Neural cell (in vitro differentiated cells): ENCODE data around the gene CRNKL1. TPM values are rescaled to one million over a fixed set of nuclear protein-coding genes. Genes with fewer than 3 reads are reported as not detected.

Source experiments
- H2AFZ ChIP-seq: fragments of 200-600, 300-800 bp; sonication (generic), shearing (Covaris generic); 2 replicates; pipeline ENCODE4 v1.6.0; 2014; ENCODE audit warnings: low read depth, mild to moderate bottlenecking, antibody characterized with exemption, low read length, moderate library complexity
- H3F3A ChIP-seq: fragments of 200-600 bp; shearing (Covaris generic); 2 replicates; pipeline ENCODE4 v1.6.1; 2016; ENCODE audit warnings: mild to moderate bottlenecking, moderate library complexity, mixed read lengths, antibody characterized with exemption, low read length; ENCODE audit not compliant: insufficient read depth, poor library complexity, severe bottlenecking
- H3K27ac ChIP-seq: fragments of 200-600, 300-800 bp; sonication (generic), shearing (Covaris generic); 2 replicates; pipeline ENCODE4 v1.5.1; 2014; ENCODE audit warnings: mild to moderate bottlenecking, low read length, moderate library complexity
- H3K27me3 ChIP-seq: fragments of 300-800, 200-600 bp; sonication (generic), shearing (Covaris generic); 2 replicates; pipeline ENCODE4 v1.6.0; 2014; ENCODE audit warnings: mild to moderate bottlenecking, low read depth, low read length, moderate library complexity; ENCODE audit not compliant: insufficient read depth
- H3K36me3 ChIP-seq: fragments of 300-800, 200-600 bp; sonication (generic), shearing (Covaris generic); 2 replicates; pipeline ENCODE4 v1.5.1; 2014; ENCODE audit warnings: mild to moderate bottlenecking, antibody characterized with exemption, low read length, moderate library complexity; ENCODE audit not compliant: insufficient read depth
- H3K4me2 ChIP-seq: fragments of 300-800, 200-600 bp; sonication (generic), shearing (Covaris generic); 2 replicates; pipeline ENCODE4 v1.6.0; 2014; ENCODE audit warnings: mild to moderate bottlenecking, low read length
- H3K4me3 ChIP-seq: fragments of 300-800, 200-600 bp; sonication (generic), shearing (Covaris generic); 2 replicates; pipeline ENCODE4 v1.5.1; 2014; ENCODE audit warnings: mild to moderate bottlenecking, low read length, moderate library complexity
- H3K79me2 ChIP-seq: fragments of 200-600 bp; shearing (Covaris generic); replicated peaks from 2 replicates; pipeline ENCODE4 v1.6.0; 2014; ENCODE audit warnings: mild to moderate bottlenecking, low read length, moderate library complexity; ENCODE audit not compliant: insufficient read depth
- H3K9ac ChIP-seq: fragments of 300-800, 200-600 bp; sonication (generic), shearing (Covaris generic); 2 replicates; pipeline ENCODE4 v1.6.1; 2016; ENCODE audit warnings: mild to moderate bottlenecking, low read length, mixed read lengths
- H3K9me2 ChIP-seq: fragments of 200-600 bp; shearing (Covaris generic); 2 replicates; pipeline ENCODE4 v1.6.1; 2016; ENCODE audit warnings: mild to moderate bottlenecking, low read length, mixed read lengths; ENCODE audit not compliant: insufficient read depth
- H3K9me3 ChIP-seq: fragments of 200-600, 300-800 bp; sonication (generic), shearing (Covaris generic); 2 replicates; pipeline ENCODE4 v1.6.1; 2016; ENCODE audit warnings: mild to moderate bottlenecking, mixed run types, low read length, moderate library complexity, mixed read lengths
- H4K20me1 ChIP-seq: fragments of 200-600 bp; shearing (Covaris generic); 2 replicates; pipeline ENCODE4 v1.6.1; 2016; ENCODE audit warnings: mild to moderate bottlenecking, mixed run types; ENCODE audit not compliant: insufficient read depth
- EP300 ChIP-seq: fragments of 450-650 bp; conservative IDR thresholded peaks from 2 replicates; pipeline ENCODE4 v1.6.1; 2014; ENCODE audit warnings: antibody characterized with exemption, mild to moderate bottlenecking, moderate library complexity; ENCODE audit not compliant: poor library complexity, severe bottlenecking
- EZH2 ChIP-seq: fragments of 200-600, 300-800 bp; shearing (Covaris generic), sonication (generic); IDR thresholded peaks from 2 replicates; pipeline ENCODE4 v1.6.1; 2014; ENCODE audit warnings: antibody characterized with exemption, low read length, borderline replicate concordance, mild to moderate bottlenecking; ENCODE audit not compliant: insufficient read depth, poor library complexity, severe bottlenecking
- MXI1 ChIP-seq: fragments of 450-650 bp; conservative IDR thresholded peaks from 2 replicates; pipeline ENCODE4 v1.6.1; 2014; ENCODE audit warnings: antibody characterized with exemption, mild to moderate bottlenecking; ENCODE audit not compliant: poor library complexity, severe bottlenecking
- POLR2AphosphoS5 ChIP-seq: IDR thresholded peaks from 2 replicates; pipeline ENCODE4 v1.6.1; 2012
- RAD21 ChIP-seq: fragments of 450-650 bp; conservative IDR thresholded peaks from 2 replicates; pipeline ENCODE4 v1.6.1; 2014; ENCODE audit warnings: antibody characterized with exemption, mild to moderate bottlenecking, moderate library complexity
- SMC3 ChIP-seq: fragments of 450-650 bp; conservative IDR thresholded peaks from 2 replicates; pipeline ENCODE4 v1.6.1; 2014; ENCODE audit warnings: antibody characterized with exemption, mild to moderate bottlenecking, moderate library complexity; ENCODE audit not compliant: poor library complexity
- TAF1 ChIP-seq: IDR thresholded peaks from 2 replicates; pipeline ENCODE4 v1.6.1; 2012; ENCODE audit warnings: low read depth
- polyA plus RNA-seq: library from polyadenylated mRNA; depleted of rRNA; stranded (reverse); fragments of >200 nt; gene quantifications from 2 replicates; pipeline ENCODE4 v1.2.3, GENCODE V29; 2014
- TF ChIP-seq, protein P1 (sequence below): fragments of 450-650 bp; IDR thresholded peaks from 2 replicates; pipeline ENCODE4 v1.5.1; 2014; ENCODE audit warnings: antibody characterized with exemption, mild to moderate bottlenecking, moderate library complexity; ENCODE audit not compliant: poor library complexity, severe bottlenecking
- TF ChIP-seq, protein P2 (sequence below): IDR thresholded peaks from 2 replicates; pipeline ENCODE4 v1.6.1; 2012; ENCODE audit warnings: borderline replicate concordance

The CRNKL1 gene
- polyA plus RNA-seq, 1 donor from 2014 or later, result 27.0 TPM

DNA sequence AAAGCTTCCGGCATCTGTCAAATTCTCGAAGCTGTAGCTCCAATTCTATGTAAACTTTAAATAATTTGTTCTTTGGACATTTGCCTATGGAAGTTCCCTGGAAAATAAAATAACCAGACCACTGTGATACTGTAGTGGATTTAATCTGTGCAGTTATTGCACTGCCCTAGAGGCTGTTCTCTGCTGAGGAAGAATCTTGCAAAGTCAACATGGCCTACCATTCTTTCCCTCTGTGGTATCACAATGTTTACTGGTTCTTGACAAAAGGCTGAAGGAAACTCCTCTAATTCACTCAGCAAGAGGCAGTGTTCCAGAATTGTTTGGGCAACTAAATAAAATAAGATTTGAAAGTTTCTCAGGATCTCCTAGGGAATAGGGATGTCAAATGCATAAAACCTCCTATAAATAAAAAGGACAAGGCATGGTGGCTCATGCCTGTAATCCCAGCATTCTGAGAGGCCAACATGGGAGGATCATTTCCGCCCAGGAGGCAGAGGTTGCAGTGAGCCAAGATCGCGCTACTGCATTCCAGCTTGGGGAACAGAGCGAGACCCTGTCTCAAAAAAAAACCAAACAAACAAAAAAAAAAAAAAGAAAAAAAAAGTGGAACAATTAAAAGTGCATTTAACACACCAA, 12.4 kb downstream of the CRNKL1 start:
- Histone ChIP-seq H3F3A (no peaks in the 10 kb centered on the region), H3K9me2 (no peaks in the 10 kb centered on the region), H3K4me2 (no peak overlapping the region), H3K4me3 (no peak overlapping the region), H4K20me1 (no peaks in the 10 kb centered on the region), H3K27ac (no peak overlapping the region), H2AFZ (no peak overlapping the region), H3K79me2 (no peaks in the 10 kb centered on the region), H3K9me3 (no peaks in the 10 kb centered on the region), H3K27me3 (no peaks in the 10 kb centered on the region), H3K9ac (no peak overlapping the region), H3K36me3 (peaks cover 28% of the 10 kb centered on the region)
- TF ChIP-seq SMC3 (no peak), POLR2AphosphoS5 (no peak), RAD21 (no peak), EP300 (no peak), TAF1 (no peak), EZH2 (no peak), MXI1 (no peak)
- TF ChIP-seq, protein P1, sequence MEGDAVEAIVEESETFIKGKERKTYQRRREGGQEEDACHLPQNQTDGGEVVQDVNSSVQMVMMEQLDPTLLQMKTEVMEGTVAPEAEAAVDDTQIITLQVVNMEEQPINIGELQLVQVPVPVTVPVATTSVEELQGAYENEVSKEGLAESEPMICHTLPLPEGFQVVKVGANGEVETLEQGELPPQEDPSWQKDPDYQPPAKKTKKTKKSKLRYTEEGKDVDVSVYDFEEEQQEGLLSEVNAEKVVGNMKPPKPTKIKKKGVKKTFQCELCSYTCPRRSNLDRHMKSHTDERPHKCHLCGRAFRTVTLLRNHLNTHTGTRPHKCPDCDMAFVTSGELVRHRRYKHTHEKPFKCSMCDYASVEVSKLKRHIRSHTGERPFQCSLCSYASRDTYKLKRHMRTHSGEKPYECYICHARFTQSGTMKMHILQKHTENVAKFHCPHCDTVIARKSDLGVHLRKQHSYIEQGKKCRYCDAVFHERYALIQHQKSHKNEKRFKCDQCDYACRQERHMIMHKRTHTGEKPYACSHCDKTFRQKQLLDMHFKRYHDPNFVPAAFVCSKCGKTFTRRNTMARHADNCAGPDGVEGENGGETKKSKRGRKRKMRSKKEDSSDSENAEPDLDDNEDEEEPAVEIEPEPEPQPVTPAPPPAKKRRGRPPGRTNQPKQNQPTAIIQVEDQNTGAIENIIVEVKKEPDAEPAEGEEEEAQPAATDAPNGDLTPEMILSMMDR, result no peak
- TF ChIP-seq, protein P2, sequence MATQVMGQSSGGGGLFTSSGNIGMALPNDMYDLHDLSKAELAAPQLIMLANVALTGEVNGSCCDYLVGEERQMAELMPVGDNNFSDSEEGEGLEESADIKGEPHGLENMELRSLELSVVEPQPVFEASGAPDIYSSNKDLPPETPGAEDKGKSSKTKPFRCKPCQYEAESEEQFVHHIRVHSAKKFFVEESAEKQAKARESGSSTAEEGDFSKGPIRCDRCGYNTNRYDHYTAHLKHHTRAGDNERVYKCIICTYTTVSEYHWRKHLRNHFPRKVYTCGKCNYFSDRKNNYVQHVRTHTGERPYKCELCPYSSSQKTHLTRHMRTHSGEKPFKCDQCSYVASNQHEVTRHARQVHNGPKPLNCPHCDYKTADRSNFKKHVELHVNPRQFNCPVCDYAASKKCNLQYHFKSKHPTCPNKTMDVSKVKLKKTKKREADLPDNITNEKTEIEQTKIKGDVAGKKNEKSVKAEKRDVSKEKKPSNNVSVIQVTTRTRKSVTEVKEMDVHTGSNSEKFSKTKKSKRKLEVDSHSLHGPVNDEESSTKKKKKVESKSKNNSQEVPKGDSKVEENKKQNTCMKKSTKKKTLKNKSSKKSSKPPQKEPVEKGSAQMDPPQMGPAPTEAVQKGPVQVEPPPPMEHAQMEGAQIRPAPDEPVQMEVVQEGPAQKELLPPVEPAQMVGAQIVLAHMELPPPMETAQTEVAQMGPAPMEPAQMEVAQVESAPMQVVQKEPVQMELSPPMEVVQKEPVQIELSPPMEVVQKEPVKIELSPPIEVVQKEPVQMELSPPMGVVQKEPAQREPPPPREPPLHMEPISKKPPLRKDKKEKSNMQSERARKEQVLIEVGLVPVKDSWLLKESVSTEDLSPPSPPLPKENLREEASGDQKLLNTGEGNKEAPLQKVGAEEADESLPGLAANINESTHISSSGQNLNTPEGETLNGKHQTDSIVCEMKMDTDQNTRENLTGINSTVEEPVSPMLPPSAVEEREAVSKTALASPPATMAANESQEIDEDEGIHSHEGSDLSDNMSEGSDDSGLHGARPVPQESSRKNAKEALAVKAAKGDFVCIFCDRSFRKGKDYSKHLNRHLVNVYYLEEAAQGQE, result no peak

DNA sequence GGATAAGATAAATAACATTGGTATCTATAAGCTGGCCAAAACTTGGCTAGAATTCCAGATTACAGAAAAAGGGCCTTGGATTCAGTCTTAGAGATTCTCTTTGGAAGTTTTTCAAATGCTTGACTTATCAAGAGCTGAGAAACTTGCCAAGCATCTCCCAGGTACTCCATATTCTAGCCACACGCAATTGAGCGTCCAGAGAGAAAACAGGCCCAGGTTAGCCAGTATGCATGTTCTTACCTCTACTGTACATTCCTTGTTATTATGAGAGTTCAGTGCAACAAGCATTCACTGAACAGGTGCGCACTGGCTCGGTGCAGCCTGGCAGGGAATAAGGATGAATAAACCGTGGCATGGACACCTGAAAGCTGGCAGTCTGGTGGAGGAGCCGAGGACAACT, 13.7 kb downstream of the CRNKL1 start:
- H3K27me3 ChIP-seq, result no peaks in the 10 kb centered on the region
- no peak overlapping the region for H3K4me3 ChIP-seq
- H3K79me2 ChIP-seq, result no peaks in the 10 kb centered on the region
- no peaks in the 10 kb centered on the region for H3K9me2 ChIP-seq
- no peaks in the 10 kb centered on the region for H3F3A ChIP-seq
- H3K9me3 ChIP-seq, result no peaks in the 10 kb centered on the region
- H3K4me2 ChIP-seq, result no peak overlapping the region
- peaks cover 34% of the 10 kb centered on the region for H3K36me3 ChIP-seq
- no peak for TF ChIP-seq TAF1
- TF ChIP-seq, protein P1, result no peak
- TF ChIP-seq RAD21, result no peak
- no peak for TF ChIP-seq EP300
- H2AFZ ChIP-seq, result no peak overlapping the region
- no peaks in the 10 kb centered on the region for H4K20me1 ChIP-seq
- no peak overlapping the region for H3K9ac ChIP-seq
- H3K27ac ChIP-seq, result no peak overlapping the region
